Liver (tissue), 9 donors: Measurements from ENCODE around the gene RBM14. TPM values are rescaled to one million over a fixed set of nuclear protein-coding genes. Genes with fewer than 3 reads are reported as not detected.
A peak's percentile ranks its signal among the peaks of the same experiment; 100 is the strongest.

Source experiments
- DNase-seq: peaks from one replicate; pipeline ENCODE4 v3.0.0-alpha.2; 2017; ENCODE audit warnings: low spot score
- H3K27ac ChIP-seq, 2 donors: one replicate each; pipeline ENCODE4 v1.7.0; 2013; ENCODE audit warnings: inconsistent platforms in 2 of 2, low read length in 2 of 2, control low read depth in 1 of 2, low read depth in 1 of 2, mild to moderate bottlenecking in 1 of 2
- H3K27me3 ChIP-seq, 4 donors: one replicate each; pipeline versions ENCODE4 v1.6.1 to v1.7.0; 2013; ENCODE audit warnings: low read length in 3 of 4, inconsistent platforms in 1 of 4, mild to moderate bottlenecking in 1 of 4, moderate library complexity in 1 of 4; ENCODE audit not compliant: control insufficient read depth in 4 of 4, insufficient read depth in 4 of 4
- H3K36me3 ChIP-seq, 4 donors: one replicate each; pipeline versions ENCODE4 v1.6.1 to v1.7.0; 2013; ENCODE audit warnings: low read length in 3 of 4, mild to moderate bottlenecking in 3 of 4, low read depth in 1 of 4, moderate library complexity in 1 of 4; ENCODE audit not compliant: control insufficient read depth in 4 of 4, insufficient read depth in 3 of 4
- H3K4me1 ChIP-seq, 4 donors: one replicate each; pipeline versions ENCODE4 v1.6.1 to v1.7.0; 2013; ENCODE audit warnings: low read length in 3 of 4, mild to moderate bottlenecking in 3 of 4, moderate library complexity in 1 of 4; ENCODE audit not compliant: control insufficient read depth in 4 of 4, insufficient read depth in 4 of 4
- H3K4me3 ChIP-seq, 3 donors: one replicate each; pipeline versions ENCODE4 v1.6.1 to v1.7.0; 2013; ENCODE audit warnings: low read length in 3 of 3, control low read depth in 1 of 3, low read depth in 1 of 3, mild to moderate bottlenecking in 1 of 3
- H3K9ac ChIP-seq, 2 donors: one replicate each; pipeline ENCODE4 v1.7.0; 2013; ENCODE audit warnings: low read length in 2 of 2, mild to moderate bottlenecking in 2 of 2, moderate library complexity in 2 of 2, control low read depth in 1 of 2, low read depth in 1 of 2
- H3K9me3 ChIP-seq, 4 donors: one replicate each; pipeline versions ENCODE4 v1.6.1 to v1.7.0; 2013; ENCODE audit warnings: low read length in 3 of 4; ENCODE audit not compliant: control insufficient read depth in 4 of 4
- ATF3 ChIP-seq: IDR thresholded peaks from 2 replicates; pipeline ENCODE4 v1.6.1; 2016; ENCODE audit warnings: antibody characterized with exemption
- CTCF ChIP-seq: fragments of 150-350 bp; IDR thresholded peaks from 2 replicates; pipeline ENCODE4 v1.5.1; 2017; ENCODE audit warnings: improper control_type of control experiment, low read depth, low read length; ENCODE audit not compliant: missing input control
- EGR1 ChIP-seq, 2 donors: IDR thresholded peaks; 2 replicates each; pipeline ENCODE4 v1.6.1; 2016 to 2018; ENCODE audit warnings: antibody characterized with exemption in 2 of 2, low read depth in 2 of 2
- FOXA1 ChIP-seq: IDR thresholded peaks from 2 replicates; pipeline ENCODE4 v1.6.1; 2016; ENCODE audit warnings: antibody characterized with exemption
- FOXA2 ChIP-seq: IDR thresholded peaks from 2 replicates; pipeline ENCODE4 v1.6.1; 2016; ENCODE audit warnings: antibody characterized with exemption
- GABPA ChIP-seq, 2 donors: IDR thresholded peaks in 1 of 2; conservative IDR thresholded peaks in 1 of 2; 2 replicates each; pipeline ENCODE4 v1.6.1; 2016; ENCODE audit warnings: antibody characterized with exemption in 2 of 2, mild to moderate bottlenecking in 1 of 2, moderate library complexity in 1 of 2
- HNF4A ChIP-seq, 2 donors: conservative IDR thresholded peaks; 2 replicates each; pipeline ENCODE4 v1.6.1; 2016; ENCODE audit warnings: antibody characterized with exemption in 2 of 2, mild to moderate bottlenecking in 2 of 2
- HNF4G ChIP-seq: IDR thresholded peaks from 2 replicates; pipeline ENCODE4 v1.6.1; 2016; ENCODE audit warnings: antibody characterized with exemption
- JUND ChIP-seq, 2 donors: IDR thresholded peaks; 2 replicates each; pipeline ENCODE4 v1.6.1; 2016; ENCODE audit warnings: antibody characterized with exemption in 2 of 2
- MAX ChIP-seq: IDR thresholded peaks from 2 replicates; pipeline ENCODE4 v1.6.1; 2016; ENCODE audit warnings: antibody characterized with exemption
- NR2F2 ChIP-seq: IDR thresholded peaks from 2 replicates; pipeline ENCODE4 v1.6.1; 2016; ENCODE audit warnings: antibody characterized with exemption
- RAD21 ChIP-seq, 2 donors: IDR thresholded peaks; 2 replicates each; pipeline ENCODE4 v1.6.1; 2016; ENCODE audit warnings: antibody characterized with exemption in 2 of 2, mild to moderate bottlenecking in 2 of 2
- REST ChIP-seq: IDR thresholded peaks from 2 replicates; pipeline ENCODE4 v1.6.1; 2016; ENCODE audit warnings: antibody characterized with exemption, mild to moderate bottlenecking
- RXRA ChIP-seq, 2 donors: IDR thresholded peaks; 2 replicates each; pipeline ENCODE4 v1.6.1; 2017 to 2018; ENCODE audit warnings: antibody characterized with exemption in 2 of 2, mild to moderate bottlenecking in 1 of 2
- SP1 ChIP-seq: IDR thresholded peaks from 2 replicates; pipeline ENCODE4 v1.6.1; 2018; ENCODE audit warnings: antibody characterized with exemption, mild to moderate bottlenecking
- TAF1 ChIP-seq: conservative IDR thresholded peaks from 2 replicates; pipeline ENCODE4 v1.6.1; 2016; ENCODE audit warnings: antibody characterized with exemption, mild to moderate bottlenecking
- YY1 ChIP-seq: IDR thresholded peaks from 2 replicates; pipeline ENCODE4 v1.6.1; 2016; ENCODE audit warnings: antibody characterized with exemption, mild to moderate bottlenecking
- ZBTB33 ChIP-seq: IDR thresholded peaks from 2 replicates; pipeline ENCODE4 v1.6.1; 2016; ENCODE audit warnings: antibody characterized with exemption
- WGBS: extraction: QIAGEN DNeasy Blood & Tissue Kit; methylation state at CpG from one replicate; pipeline ENCODE4 v1.1.7; 2013; 5-methylcytosine and 5-hydroxymethylcytosine counted together
- polyA plus RNA-seq, 2 donors: library from polyadenylated mRNA; stranded (reverse) in 1 of 2; unstranded in 1 of 2; fragments of 200-250 nt in 1 of 2; fragments of >200 nt in 1 of 2; fragmentation: Nextera tagmentation in 1 of 2; extraction: Ambion mirVana in 1 of 2; gene quantifications; one replicate each; pipeline versions ENCODE4 v1.2.1 to v1.2.3, GENCODE V29; 2013 to 2015
- total RNA-seq, 2 donors: library from RNA; depleted of rRNA; stranded (reverse); fragments of >200 nt; gene quantifications; one replicate each; pipeline ENCODE4 v1.2.3, GENCODE V29; 2014
- donor health status: healthy.
- donor health status: healthy.
- donor health status: healthy.
- donor health status: healthy.
- donor health status: healthy.

RBM14 gene
- total and polyA plus RNA-seq, 4 donors = 7.0 to 53.5 (median 21.9) TPM

GRCh38 chr11:66607126-66607834 is 9.2 kb upstream of the RBM14 start:
- DNase-seq = no peak
- no peak overlapping the region for H3K9ac ChIP-seq
- WGBS = 23% methylated on average over 8 of the region's 8 CpGs

More at GRCh38 chr11:66607126-66607834, 9.2 kb upstream of the RBM14 start:
- H3K27me3 ChIP-seq = no peaks in the 10 kb centered on the region
- no peaks in the 10 kb centered on the region for H3K9me3 ChIP-seq
- H3K36me3 ChIP-seq = peaks cover 3 to 14% (median 8%) of the 10 kb centered on the region in 4 donors
- TF ChIP-seq YY1 (peak; percentile 81), RAD21 (IDR thresholded peaks at IDR 0.05) (peak; percentile 44 to 48), REST (peak; percentile 65), FOXA2 (no peak), HNF4A (conservative IDR thresholded peaks at IDR 0.05) (peak; percentile 98), TAF1 (peak; percentile 39), ATF3 (no peak), GABPA (IDR thresholded peaks at IDR 0.05 in 1 of 2, conservative IDR thresholded peaks at IDR 0.05 in 1 of 2) (peak in 1 of 2 donors; percentile 51), CTCF (no peak), RXRA (IDR thresholded peaks at IDR 0.05) (peak; percentile 93 to 96), FOXA1 (peak; percentile 48), NR2F2 (peak; percentile 78), JUND (IDR thresholded peaks at IDR 0.05) (peak; percentile 86 to 94), ZBTB33 (peak; percentile 91), EGR1 (IDR thresholded peaks at IDR 0.05; ENCODE audit: low read depth in 2 of 2) (peak; percentile 46 to 58), MAX (peak; percentile 84), HNF4G (peak; percentile 95), SP1 (peak; percentile 96)
- no peak overlapping the region for H3K4me3 ChIP-seq
- peak overlapping the region; percentile 75 to 89 for H3K27ac ChIP-seq
- peaks cover 13 to 48% (median 34%) of the 10 kb centered on the region in 4 donors for H3K4me1 ChIP-seq
